WTC11 (cell line): ENCODE data around the gene FAM53A. TPM values are rescaled to one million over a fixed set of nuclear protein-coding genes. Genes with fewer than 3 reads are reported as not detected.

Experiments used
- ATAC-seq: fragments of 200-7000 bp; cut with Tn5 transposase; 2 replicates; pipeline ENCODE4 v1.10.0; 2021; ENCODE audit warnings: mild to moderate bottlenecking, moderate library complexity
- CTCF ChIA-PET: fragments of 300-600 bp; sonication (Branson Sonifier 250); formaldehyde crosslinking; loops from one replicate; lab custom pipeline; 2021; ENCODE audit warnings: antibody characterized with exemption; lab: Charles Lee
- POLR2A ChIA-PET: fragments of 350-600 bp; sonication (Branson Sonifier 250); formaldehyde crosslinking; loops from one replicate; lab custom pipeline; 2021; ENCODE audit warnings: antibody characterized with exemption; lab: Charles Lee
- DNase-seq: peaks from one replicate; pipeline ENCODE4 v3.0.0; 2021; ENCODE audit warnings: low spot score
- H3K27ac Mint-ChIP-seq: 2 replicates; pipeline ENCODE4 v1.8.0; 2021; ENCODE audit warnings: mixed read lengths
- H3K27me3 Mint-ChIP-seq: 2 replicates; pipeline ENCODE4 v1.8.0; 2021; ENCODE audit warnings: low read depth, mild to moderate bottlenecking, moderate library complexity, mixed read lengths
- H3K36me3 Mint-ChIP-seq: 2 replicates; pipeline ENCODE4 v1.8.0; 2021; ENCODE audit warnings: mixed read lengths
- H3K4me1 Mint-ChIP-seq: 2 replicates; pipeline ENCODE4 v1.8.0; 2022; ENCODE audit warnings: mixed read lengths
- H3K4me3 Mint-ChIP-seq: 2 replicates; pipeline ENCODE4 v1.8.0; 2021; ENCODE audit warnings: mild to moderate bottlenecking, moderate library complexity, mixed read lengths
- H3K9me3 Mint-ChIP-seq: 2 replicates; pipeline ENCODE4 v1.8.0; 2021; ENCODE audit warnings: mixed read lengths
- FOXJ3 ChIP-seq: sonication (generic); formaldehyde crosslinking; IDR thresholded peaks from 2 replicates; pipeline ENCODE4 v1.9.0; 2021; ENCODE audit warnings: missing genetic modification reagents, mild to moderate bottlenecking, borderline replicate concordance
- FOXP4 ChIP-seq: sonication (generic); formaldehyde crosslinking; IDR thresholded peaks from 2 replicates; pipeline ENCODE4 v1.8.0; 2022; ENCODE audit warnings: mild to moderate bottlenecking, missing genetic modification reagents
- HMGA2 ChIP-seq: fragments of 250-450 bp; sonication (Bioruptor Pico); IDR thresholded peaks from 2 replicates; pipeline ENCODE4 v1.4.0; 2021; ENCODE audit warnings: mild to moderate bottlenecking, moderate library complexity
- KAT7 ChIP-seq: sonication (generic); formaldehyde crosslinking; IDR thresholded peaks from 2 replicates; pipeline ENCODE4 v1.8.1; 2023; ENCODE audit warnings: missing genetic modification reagents, mild to moderate bottlenecking, borderline replicate concordance
- PREB ChIP-seq: sonication (generic); formaldehyde crosslinking; IDR thresholded peaks from 2 replicates; pipeline ENCODE4 v1.8.1; 2022; ENCODE audit warnings: mild to moderate bottlenecking, missing genetic modification reagents, moderate library complexity, borderline replicate concordance
- STAT6 ChIP-seq: sonication (generic); formaldehyde crosslinking; conservative IDR thresholded peaks from 2 replicates; pipeline ENCODE4 v1.8.1; 2023; ENCODE audit warnings: mild to moderate bottlenecking, low read depth, missing genetic modification reagents, moderate library complexity
- ZNF317 ChIP-seq: sonication (generic); formaldehyde crosslinking; IDR thresholded peaks from 2 replicates; pipeline ENCODE4 v1.8.1; 2023; ENCODE audit warnings: low read depth, mild to moderate bottlenecking, moderate library complexity, missing genetic modification reagents, borderline replicate concordance
- ZNF396 ChIP-seq: fragments of 250-450 bp; sonication (Bioruptor Pico); IDR thresholded peaks from 2 replicates; pipeline ENCODE4 v1.8.0; 2021; ENCODE audit warnings: mild to moderate bottlenecking, moderate library complexity, borderline replicate concordance
- ZNF512 ChIP-seq: sonication (generic); formaldehyde crosslinking; IDR thresholded peaks from 2 replicates; pipeline ENCODE4 v1.8.1; 2022; ENCODE audit warnings: missing genetic modification reagents, borderline replicate concordance
- total RNA-seq: library from RNA; stranded (reverse); gene quantifications from 3 replicates; pipeline ENCODE4 v1.2.3, GENCODE V29; 2021
- TF ChIP-seq, protein P1 (sequence below): fragments of 250-450 bp; sonication (Bioruptor Pico); IDR thresholded peaks from 2 replicates; pipeline ENCODE4 v1.9.0; 2021; ENCODE audit warnings: mild to moderate bottlenecking, borderline replicate concordance
- TF ChIP-seq, protein P2 (sequence below): sonication (generic); formaldehyde crosslinking; IDR thresholded peaks from 2 replicates; pipeline ENCODE4 v1.8.0; 2023; ENCODE audit warnings: missing genetic modification reagents
- TF ChIP-seq, protein P3 (sequence below): fragments of 250-450 bp; sonication (Bioruptor Pico); IDR thresholded peaks from 2 replicates; pipeline ENCODE4 v2.1.2; 2022; ENCODE audit warnings: mild to moderate bottlenecking, moderate library complexity

Gene FAM53A
- total RNA-seq, 1 experiment from 2014 or later: 2.9 TPM

- Mint-ChIP-seq H3K27me3 (no peaks in the 10 kb centered on the region; the same call in 1 of the 2 replicates), H3K36me3 (no peaks in the 10 kb centered on the region), H3K9me3 (peaks cover 15% of the 10 kb centered on the region), H3K4me1 (no peaks in the 10 kb centered on the region), H3K27ac (no peak overlapping the region), H3K4me3 (no peak overlapping the region)
- CTCF ChIA-PET: no interaction called here
- ATAC-seq (no peak), DNase-seq (no peak)
- POLR2A ChIA-PET: no interaction called here
- TF ChIP-seq PREB (CRISPR knock-in tag): no peak
- no peak for TF ChIP-seq FOXJ3 (CRISPR knock-in tag)
- TF ChIP-seq KAT7: no peak
- TF ChIP-seq STAT6: no peak
- TF ChIP-seq, protein P1, sequence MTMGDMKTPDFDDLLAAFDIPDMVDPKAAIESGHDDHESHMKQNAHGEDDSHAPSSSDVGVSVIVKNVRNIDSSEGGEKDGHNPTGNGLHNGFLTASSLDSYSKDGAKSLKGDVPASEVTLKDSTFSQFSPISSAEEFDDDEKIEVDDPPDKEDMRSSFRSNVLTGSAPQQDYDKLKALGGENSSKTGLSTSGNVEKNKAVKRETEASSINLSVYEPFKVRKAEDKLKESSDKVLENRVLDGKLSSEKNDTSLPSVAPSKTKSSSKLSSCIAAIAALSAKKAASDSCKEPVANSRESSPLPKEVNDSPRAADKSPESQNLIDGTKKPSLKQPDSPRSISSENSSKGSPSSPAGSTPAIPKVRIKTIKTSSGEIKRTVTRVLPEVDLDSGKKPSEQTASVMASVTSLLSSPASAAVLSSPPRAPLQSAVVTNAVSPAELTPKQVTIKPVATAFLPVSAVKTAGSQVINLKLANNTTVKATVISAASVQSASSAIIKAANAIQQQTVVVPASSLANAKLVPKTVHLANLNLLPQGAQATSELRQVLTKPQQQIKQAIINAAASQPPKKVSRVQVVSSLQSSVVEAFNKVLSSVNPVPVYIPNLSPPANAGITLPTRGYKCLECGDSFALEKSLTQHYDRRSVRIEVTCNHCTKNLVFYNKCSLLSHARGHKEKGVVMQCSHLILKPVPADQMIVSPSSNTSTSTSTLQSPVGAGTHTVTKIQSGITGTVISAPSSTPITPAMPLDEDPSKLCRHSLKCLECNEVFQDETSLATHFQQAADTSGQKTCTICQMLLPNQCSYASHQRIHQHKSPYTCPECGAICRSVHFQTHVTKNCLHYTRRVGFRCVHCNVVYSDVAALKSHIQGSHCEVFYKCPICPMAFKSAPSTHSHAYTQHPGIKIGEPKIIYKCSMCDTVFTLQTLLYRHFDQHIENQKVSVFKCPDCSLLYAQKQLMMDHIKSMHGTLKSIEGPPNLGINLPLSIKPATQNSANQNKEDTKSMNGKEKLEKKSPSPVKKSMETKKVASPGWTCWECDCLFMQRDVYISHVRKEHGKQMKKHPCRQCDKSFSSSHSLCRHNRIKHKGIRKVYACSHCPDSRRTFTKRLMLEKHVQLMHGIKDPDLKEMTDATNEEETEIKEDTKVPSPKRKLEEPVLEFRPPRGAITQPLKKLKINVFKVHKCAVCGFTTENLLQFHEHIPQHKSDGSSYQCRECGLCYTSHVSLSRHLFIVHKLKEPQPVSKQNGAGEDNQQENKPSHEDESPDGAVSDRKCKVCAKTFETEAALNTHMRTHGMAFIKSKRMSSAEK: no peak
- no peak for TF ChIP-seq ZNF396 (CRISPR knock-in tag)
- TF ChIP-seq, protein P2, sequence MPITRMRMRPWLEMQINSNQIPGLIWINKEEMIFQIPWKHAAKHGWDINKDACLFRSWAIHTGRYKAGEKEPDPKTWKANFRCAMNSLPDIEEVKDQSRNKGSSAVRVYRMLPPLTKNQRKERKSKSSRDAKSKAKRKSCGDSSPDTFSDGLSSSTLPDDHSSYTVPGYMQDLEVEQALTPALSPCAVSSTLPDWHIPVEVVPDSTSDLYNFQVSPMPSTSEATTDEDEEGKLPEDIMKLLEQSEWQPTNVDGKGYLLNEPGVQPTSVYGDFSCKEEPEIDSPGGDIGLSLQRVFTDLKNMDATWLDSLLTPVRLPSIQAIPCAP (CRISPR knock-in tag): no peak
- no peak for TF ChIP-seq FOXP4 (CRISPR knock-in tag)
- no peak for TF ChIP-seq ZNF317
- no peak for TF ChIP-seq HMGA2
- no peak for TF ChIP-seq ZNF512 (CRISPR knock-in tag)
- TF ChIP-seq, protein P3, sequence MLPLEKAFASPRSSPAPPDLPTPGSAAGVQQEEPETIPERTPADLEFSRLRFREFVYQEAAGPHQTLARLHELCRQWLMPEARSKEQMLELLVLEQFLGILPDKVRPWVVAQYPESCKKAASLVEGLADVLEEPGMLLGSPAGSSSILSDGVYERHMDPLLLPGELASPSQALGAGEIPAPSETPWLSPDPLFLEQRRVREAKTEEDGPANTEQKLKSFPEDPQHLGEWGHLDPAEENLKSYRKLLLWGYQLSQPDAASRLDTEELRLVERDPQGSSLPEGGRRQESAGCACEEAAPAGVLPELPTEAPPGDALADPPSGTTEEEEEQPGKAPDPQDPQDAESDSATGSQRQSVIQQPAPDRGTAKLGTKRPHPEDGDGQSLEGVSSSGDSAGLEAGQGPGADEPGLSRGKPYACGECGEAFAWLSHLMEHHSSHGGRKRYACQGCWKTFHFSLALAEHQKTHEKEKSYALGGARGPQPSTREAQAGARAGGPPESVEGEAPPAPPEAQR: no peak
- TF ChIP-seq, all 79 proteins: peak for 0
Measured at GRCh38 chr4:1622238-1622637, 61.9 kb downstream of the FAM53A start.
